HCT116 (cell line): ENCODE measurements around the gene SLC27A3. TPM values are rescaled to one million over a fixed set of nuclear protein-coding genes. Genes with fewer than 3 reads are reported as not detected.

Experiments used
- ATAC-seq: fragments of 200-7000 bp; cut with Tn5 transposase; 2 replicates; pipeline ENCODE4 v1.9.1; 2020; ENCODE audit warnings: mild to moderate bottlenecking, moderate library complexity
- BruUV-seq: library from RNA; stranded (reverse); fragments of 400-500 nt; replicated peaks from 2 replicates; lab custom pipeline; 2021; lab: Mats Ljungman, UMichigan
- CTCF ChIA-PET: fragments of 300-600 bp; sonication (Branson Sonifier 250); formaldehyde crosslinking; loops from one replicate; lab custom pipeline; 2021; ENCODE audit warnings: antibody characterized with exemption; lab: Charles Lee
- POLR2A ChIA-PET: fragments of 300-600, 350-600 bp; sonication (Branson Sonifier 250); formaldehyde crosslinking; loops from one replicate; lab custom pipeline; 2021; ENCODE audit warnings: antibody characterized with exemption; lab: Charles Lee
- RAD21 ChIA-PET, 2 experiments: fragments of 300-600 bp; sonication (Branson Sonifier 250); formaldehyde crosslinking; loops; one replicate each; lab custom pipeline; 2023; ENCODE audit warnings: low total read pairs in 2 of 2; ENCODE audit not compliant: uncharacterized antibody in 2 of 2, unreplicated experiment in 2 of 2, low non-redundant PET in 1 of 2; lab: Charles Lee
- DNase-seq: peaks from one replicate; pipeline ENCODE4 v3.0.0-alpha.2; 2010; ENCODE audit warnings: low read depth, low spot score
- H2AFZ ChIP-seq: fragments of 200-600 bp; shearing (Covaris generic), sonication (generic); 2 replicates; pipeline ENCODE4 v1.6.1; 2017; ENCODE audit warnings: low read depth, mixed run types, mixed read lengths, antibody characterized with exemption, low read length; ENCODE audit not compliant: poor library complexity, severe bottlenecking
- H3K27ac ChIP-seq: 2 replicates; pipeline ENCODE4 v1.5.1; 2012; ENCODE audit warnings: low read depth, low read length
- H3K27me3 ChIP-seq: fragments of 200-600 bp; sonication (generic); 2 replicates; pipeline ENCODE4 v1.6.1; 2016; ENCODE audit warnings: mixed run types, low read length, mixed read lengths; ENCODE audit not compliant: insufficient read depth
- H3K36me3 ChIP-seq, 2 experiments: fragments of 200-500 bp in 1 of 2; fragments of 200-600 bp in 1 of 2; sonication (Bioruptor generic) in 1 of 2; sonication (generic) in 1 of 2; 2 replicates each; pipeline versions ENCODE4 v1.5.1 to v1.6.1; 2014 to 2016; ENCODE audit warnings: low read length in 2 of 2, inconsistent platforms in 1 of 2, mixed read lengths in 1 of 2, mixed run types in 1 of 2; ENCODE audit not compliant: insufficient read depth in 2 of 2, control insufficient read depth in 1 of 2
- H3K4me1 ChIP-seq, 2 experiments: fragments of 200-600 bp in 1 of 2; sonication (generic) in 1 of 2; 2 replicates each; pipeline versions ENCODE4 v1.5.1 to v1.6.1; 2012 to 2017; ENCODE audit warnings: low read length in 2 of 2, inconsistent platforms in 1 of 2, mild to moderate bottlenecking in 1 of 2, mixed read lengths in 1 of 2, mixed run types in 1 of 2, moderate library complexity in 1 of 2; ENCODE audit not compliant: insufficient read depth in 2 of 2, control insufficient read depth in 1 of 2
- H3K4me2 ChIP-seq: fragments of 200-600 bp; sonication (generic); 2 replicates; pipeline ENCODE4 v1.6.1; 2017; ENCODE audit warnings: mixed run types, low read length, mixed read lengths
- H3K4me3 ChIP-seq, 2 experiments: fragments of 200-600 bp in 1 of 2; sonication (generic) in 1 of 2; replicated peaks in 1 of 2; 2 replicates each; pipeline ENCODE4 v1.5.1; 2011 to 2016; ENCODE audit warnings: low read length in 2 of 2, control low read depth in 1 of 2, low read depth in 1 of 2, mild to moderate bottlenecking in 1 of 2, mixed read lengths in 1 of 2, mixed run types in 1 of 2
- H3K79me2 ChIP-seq: fragments of 200-600 bp; sonication (generic); 2 replicates; pipeline ENCODE4 v1.6.1; 2017; ENCODE audit warnings: mild to moderate bottlenecking, mixed run types, low read length, moderate library complexity, mixed read lengths; ENCODE audit not compliant: insufficient read depth
- H3K9ac ChIP-seq: fragments of 200-600 bp; sonication (generic); 2 replicates; pipeline ENCODE4 v1.6.1; 2016; ENCODE audit warnings: low read length, mixed read lengths
- H3K9me2 ChIP-seq: fragments of 200-600 bp; sonication (generic), shearing (Covaris generic); 2 replicates; pipeline ENCODE4 v1.6.1; 2017; ENCODE audit warnings: mixed run types, mild to moderate bottlenecking, moderate library complexity; ENCODE audit not compliant: insufficient read depth
- H3K9me3 ChIP-seq, 2 experiments: fragments of 200-500 bp in 1 of 2; fragments of 200-600 bp in 1 of 2; sonication (Bioruptor generic) in 1 of 2; sonication (generic) in 1 of 2; 2 replicates each; pipeline ENCODE4 v1.6.1; 2014 to 2017; ENCODE audit warnings: low read length in 2 of 2, mixed read lengths in 2 of 2, inconsistent platforms in 1 of 2, low read depth in 1 of 2, mild to moderate bottlenecking in 1 of 2, mixed run types in 1 of 2, moderate library complexity in 1 of 2; ENCODE audit not compliant: control insufficient read depth in 1 of 2, insufficient read depth in 1 of 2
- H4K20me1 ChIP-seq: fragments of 200-600 bp; sonication (generic), shearing (Covaris generic); 2 replicates; pipeline ENCODE4 v1.6.1; 2017; ENCODE audit warnings: mixed run types, mild to moderate bottlenecking, moderate library complexity; ENCODE audit not compliant: insufficient read depth
- CBX3 ChIP-seq: IDR thresholded peaks from 2 replicates; pipeline ENCODE4 v1.6.1; 2012; ENCODE audit warnings: low read depth
- EZH2 ChIP-seq: fragments of 200-600 bp; sonication (generic); IDR thresholded peaks from 2 replicates; pipeline ENCODE4 v1.6.1; 2017; ENCODE audit warnings: antibody characterized with exemption, mixed run types
- POLR2A ChIP-seq: IDR thresholded peaks from 2 replicates; pipeline ENCODE4 v1.7.0; 2011; ENCODE audit warnings: borderline replicate concordance; ENCODE audit not compliant: insufficient read depth, insufficient read length; ENCODE audit errors: extremely low read depth
- POLR2AphosphoS5 ChIP-seq: IDR thresholded peaks from 2 replicates; pipeline ENCODE4 v1.6.1; 2011; ENCODE audit warnings: mild to moderate bottlenecking, low read depth, low read length, moderate library complexity
- SP1 ChIP-seq: IDR thresholded peaks from 2 replicates; pipeline ENCODE4 v1.6.1; 2012; ENCODE audit warnings: low read depth
- YY1 ChIP-seq: IDR thresholded peaks from 2 replicates; pipeline ENCODE4 v1.6.1; 2011; ENCODE audit warnings: low read length, low read depth, moderate library complexity, mild to moderate bottlenecking; ENCODE audit not compliant: insufficient replicate concordance; ENCODE audit errors: extremely low read depth
- ZNF274 ChIP-seq: fragments of 200-500 bp; sonication (Bioruptor generic); IDR thresholded peaks from 2 replicates; pipeline ENCODE4 v1.6.1; 2014; ENCODE audit warnings: mild to moderate bottlenecking, low read depth, low read length, inconsistent platforms
- intact Hi-C: fragments of 100-400 bp; cut with micrococcal nuclease; formaldehyde crosslinking; loops from 2 replicates; pipeline ENCODE4 v1.10.0; 2022
- total RNA-seq: library from RNA; stranded (reverse); gene quantifications from one replicate; pipeline ENCODE4 v1.2.1, GENCODE V29; 2021; ENCODE audit not compliant: unreplicated experiment
- TF ChIP-seq, protein P1 (sequence below): IDR thresholded peaks from 2 replicates; pipeline ENCODE4 v1.6.1; 2011; ENCODE audit warnings: mild to moderate bottlenecking, low read length, moderate library complexity; ENCODE audit not compliant: insufficient replicate concordance; ENCODE audit errors: extremely low read depth
- TF ChIP-seq, protein P2 (sequence below): IDR thresholded peaks from 2 replicates; pipeline ENCODE4 v1.6.1; 2012

Gene SLC27A3
- total RNA-seq, 1 experiment from 2014 or later: 14.3 TPM

DNA sequence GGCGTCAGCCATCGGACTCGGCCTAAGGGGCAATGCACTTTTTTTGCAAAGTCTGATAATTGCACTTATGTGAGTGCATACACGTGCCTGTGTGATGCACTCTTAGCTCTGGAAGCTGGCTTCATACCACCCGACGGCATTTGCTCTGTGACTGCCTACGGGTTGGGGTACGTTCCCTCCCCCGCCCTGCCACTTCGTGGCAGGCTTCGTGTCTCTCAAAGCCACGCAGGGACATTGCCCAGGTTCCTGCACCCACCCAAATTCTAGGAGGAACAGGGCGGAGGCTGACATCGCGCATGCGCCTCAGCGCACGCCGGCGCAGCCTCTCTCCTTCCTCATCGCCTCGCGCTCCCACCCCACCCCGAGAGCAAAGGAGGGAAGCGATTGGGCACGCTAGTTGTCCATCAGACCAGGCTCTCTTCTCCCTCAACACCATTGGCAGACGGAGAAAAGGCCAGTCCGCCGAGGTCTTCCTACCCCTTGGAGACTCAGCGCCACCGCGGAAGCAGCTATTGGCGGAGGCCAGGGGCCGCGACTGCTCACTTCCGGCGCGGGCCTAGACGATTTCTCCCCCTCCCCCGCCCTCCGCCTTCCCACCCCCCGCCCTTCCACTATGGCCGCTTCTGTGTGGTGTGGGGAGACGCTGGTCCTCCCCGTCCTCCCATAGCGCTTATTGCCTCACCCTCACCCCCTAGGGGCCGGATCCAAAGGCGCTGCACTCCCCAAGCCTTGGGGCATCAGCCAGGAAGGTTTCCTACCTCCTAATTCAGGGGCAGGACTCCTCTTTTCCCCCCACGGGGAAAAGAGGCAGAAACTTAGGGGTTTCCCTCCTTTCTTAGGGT lies 47.5 kb upstream of the SLC27A3 start, which contains the start of gene INTS3 (continued):
- TF ChIP-seq CBX3: no peak
- TF ChIP-seq POLR2A: peak; percentile 47
- TF ChIP-seq POLR2AphosphoS5: peak; percentile 74
- peak; percentile 89 for TF ChIP-seq YY1
- no peak for TF ChIP-seq EZH2
- TF ChIP-seq SP1: peak; percentile 98
- TF ChIP-seq, protein P1, sequence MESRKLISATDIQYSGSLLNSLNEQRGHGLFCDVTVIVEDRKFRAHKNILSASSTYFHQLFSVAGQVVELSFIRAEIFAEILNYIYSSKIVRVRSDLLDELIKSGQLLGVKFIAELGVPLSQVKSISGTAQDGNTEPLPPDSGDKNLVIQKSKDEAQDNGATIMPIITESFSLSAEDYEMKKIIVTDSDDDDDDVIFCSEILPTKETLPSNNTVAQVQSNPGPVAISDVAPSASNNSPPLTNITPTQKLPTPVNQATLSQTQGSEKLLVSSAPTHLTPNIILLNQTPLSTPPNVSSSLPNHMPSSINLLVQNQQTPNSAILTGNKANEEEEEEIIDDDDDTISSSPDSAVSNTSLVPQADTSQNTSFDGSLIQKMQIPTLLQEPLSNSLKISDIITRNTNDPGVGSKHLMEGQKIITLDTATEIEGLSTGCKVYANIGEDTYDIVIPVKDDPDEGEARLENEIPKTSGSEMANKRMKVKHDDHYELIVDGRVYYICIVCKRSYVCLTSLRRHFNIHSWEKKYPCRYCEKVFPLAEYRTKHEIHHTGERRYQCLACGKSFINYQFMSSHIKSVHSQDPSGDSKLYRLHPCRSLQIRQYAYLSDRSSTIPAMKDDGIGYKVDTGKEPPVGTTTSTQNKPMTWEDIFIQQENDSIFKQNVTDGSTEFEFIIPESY: no peak
- TF ChIP-seq ZNF274: no peak
- TF ChIP-seq, protein P2, sequence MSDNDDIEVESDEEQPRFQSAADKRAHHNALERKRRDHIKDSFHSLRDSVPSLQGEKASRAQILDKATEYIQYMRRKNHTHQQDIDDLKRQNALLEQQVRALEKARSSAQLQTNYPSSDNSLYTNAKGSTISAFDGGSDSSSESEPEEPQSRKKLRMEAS: peak; percentile 84

DNA sequence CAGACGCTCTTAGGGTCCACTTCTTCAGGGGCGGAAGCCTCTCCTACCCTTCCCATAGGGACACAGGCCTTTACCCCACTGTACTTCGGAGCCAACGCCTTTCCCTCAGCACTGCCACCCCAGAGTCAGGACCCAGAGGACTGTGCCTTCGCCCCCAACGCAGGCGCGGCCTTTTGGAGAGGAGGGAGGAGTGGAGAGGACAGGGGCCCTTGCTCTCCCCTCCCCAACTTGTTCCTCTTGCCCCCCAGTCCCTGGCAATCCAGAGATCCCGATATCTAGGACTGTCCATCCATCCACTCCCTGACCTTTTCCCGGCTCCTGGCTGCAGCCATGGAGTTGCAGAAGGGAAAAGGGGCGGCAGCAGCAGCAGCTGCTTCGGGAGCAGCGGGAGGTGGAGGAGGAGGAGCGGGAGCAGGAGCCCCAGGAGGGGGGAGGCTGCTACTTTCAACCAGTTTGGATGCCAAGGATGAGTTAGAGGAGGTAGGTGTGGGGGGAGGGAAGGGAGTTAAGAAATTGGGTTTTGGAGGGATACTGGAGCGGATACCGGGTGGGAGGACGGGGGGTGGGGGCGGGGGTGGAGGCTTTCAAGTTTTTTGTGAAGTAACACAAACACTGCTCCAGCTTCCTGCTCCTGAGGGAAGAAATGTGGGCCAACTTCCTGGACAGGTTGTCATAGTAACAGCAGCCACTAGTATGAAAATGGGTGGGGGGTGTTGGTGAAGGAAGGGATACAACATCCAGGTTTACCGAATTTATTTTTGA lies 46.7 kb upstream of the SLC27A3 start:
- H3K9ac ChIP-seq: peak overlapping the region; percentile 87
- CTCF ChIA-PET: interaction anchor here (1.0 kb wide), 1 partner anchor 218 kb away, joined by 4 read pairs; no protein-coding TSS in a partner anchor
- peaks cover 20% of the 10 kb centered on the region for H3K79me2 ChIP-seq
- H2AFZ ChIP-seq: no peak overlapping the region
- intact Hi-C loops: no loop called here
- TF ChIP-seq POLR2AphosphoS5: peak; percentile 17; the same call in 1 of the 2 replicates
- TF ChIP-seq EZH2: no peak
- TF ChIP-seq, all 23 proteins: peak for 1
- BruUV-seq: TSS peak; percentile 88
- H3K4me1 ChIP-seq: peaks cover 3 to 35% of the 10 kb centered on the region in 2 experiments; a peak in 3 of 4 replicates
- POLR2A ChIA-PET: interaction anchor here (1.0 to 2.5 kb wide), 5 partner anchors 15 to 221 kb away, joined by 3 to 9 read pairs (median 7); partner anchors contain the start of genes ILF2 and S100A13
- H4K20me1 ChIP-seq: no peaks in the 10 kb centered on the region
- no peaks in the 10 kb centered on the region for H3K9me2 ChIP-seq
- H3K9me3 ChIP-seq: no peaks in the 10 kb centered on the region
- DNase-seq (no peak), ATAC-seq (no peak)
- no peaks in the 10 kb centered on the region for H3K27me3 ChIP-seq
- peak overlapping the region; percentile 62 to 100 for H3K4me3 ChIP-seq
- peak overlapping the region; percentile 96 for H3K27ac ChIP-seq
- 0 out of 4 replicates have a peak, but pooled peaks cover 0 to 2% of the 10 kb centered on the region in 2 experiments for H3K36me3 ChIP-seq
- RAD21 ChIA-PET: no interaction called here
- peak overlapping the region; percentile 100 for H3K4me2 ChIP-seq
